ENCODE measurements around the gene OCRL. TPM values are rescaled to one million over a fixed set of nuclear protein-coding genes. Genes with fewer than 3 reads are reported as not detected.

The OCRL gene
- total RNA-seq = 11.8 and 13.8 TPM in 2 replicates

GRCh38 chrX:129540068-129540653, at the start of gene OCRL:
OCRL (plus strand) TSS chrX:129540259; CDS start chrX:129540440, 181 bp downstream.

GRCh38 chrX:129523079-129523911, 16.8 kb upstream of the OCRL start, which contains the start of gene SMARCA1:
SMARCA1 (minus strand) TSS chrX:129523490; CDS start chrX:129523370, 120 bp downstream.

Other genes starting within 250 kb of the OCRL start
- 19.4 and 20.0 TPM in 2 replicates for gene SMARCA1, start 16.8 kb upstream of the OCRL start, total RNA-seq
- 0.74 and 2.5 TPM in 2 replicates for gene APLN, start 114.7 kb downstream of the OCRL start, total RNA-seq
- gene XPNPEP2, start 198.7 kb downstream of the OCRL start, total RNA-seq = not detected in 2 replicates
- not detected in 2 replicates for gene SASH3, start 239.7 kb downstream of the OCRL start, total RNA-seq

All from airway epithelial cell (primary cell).